ENCODE results near the gene PHYKPL. TPM values are rescaled to one million over a fixed set of nuclear protein-coding genes. Genes with fewer than 3 reads are reported as not detected.

Gene PHYKPL
- total and polyA plus RNA-seq, 2 of the 8 experiments (the other 6 are each of a cell fraction or from before 2014, with no cell fraction given), result 25.1 to 32.1 TPM

DNA sequence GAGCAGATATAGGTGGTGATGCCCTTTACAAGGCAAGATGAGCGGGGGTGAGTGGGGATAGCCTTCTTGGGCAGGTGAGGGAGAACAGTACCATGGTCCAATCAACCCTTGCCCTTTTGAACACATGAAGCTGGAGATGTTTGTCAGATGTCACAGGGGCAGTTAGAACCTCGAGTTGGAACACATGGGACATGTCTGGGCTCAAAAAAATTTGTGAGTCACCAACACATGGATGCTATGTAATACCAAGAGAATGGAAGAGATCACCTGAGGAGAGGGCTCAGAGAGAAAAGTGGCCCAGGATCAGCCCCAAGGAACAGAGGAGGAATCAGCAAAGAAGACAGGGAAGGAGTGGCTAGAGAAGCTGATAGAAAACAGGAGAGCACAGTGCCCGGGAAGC, 4.7 kb downstream of the PHYKPL start:
- Histone ChIP-seq H2BK15ac (ENCODE audit: low read length) (no peak overlapping the region), H3K4me3 (ENCODE audit: extremely low read depth in 1 of 4, insufficient read depth in 2 of 4, low read depth in 3 of 4, low read length in 4 of 4) (no peak overlapping the region), H2AFZ (ENCODE audit: low read length) (no peak overlapping the region), H3K18ac (ENCODE audit: extremely low read depth, low read length) (no peak overlapping the region), H3K9ac (replicated peaks in 1 of 4; ENCODE audit: extremely low read depth in 1 of 4, low read depth in 3 of 4, low read length in 3 of 4) (no peak overlapping the region), H2AK5ac (ENCODE audit: low read depth, low read length) (no peak overlapping the region), H3K4ac (replicated peaks; ENCODE audit: insufficient read length, low read depth, low read length) (no peak overlapping the region), H3K23me2 (ENCODE audit: low read depth, low read length) (peaks cover 3% of the 10 kb centered on the region; the same call in 1 of the 2 replicates), H3K4me1 (replicated peaks in 1 of 4; ENCODE audit: control insufficient read depth in 3 of 4, insufficient read depth in 4 of 4, low read length in 3 of 4) (peaks cover 0 to 25% (median 18%) of the 10 kb centered on the region in 4 experiments; a peak in 6 of 7 replicates), H3K27ac (ENCODE audit: low read depth, low read length) (no peak overlapping the region), H3K56ac (replicated peaks; ENCODE audit: insufficient read length, low read depth, low read length) (no peak overlapping the region), H4K20me1 (replicated peaks in 1 of 2; ENCODE audit: control insufficient read depth in 1 of 2, insufficient read depth in 2 of 2, low read length in 2 of 2) (peaks cover 0 to 17% of the 10 kb centered on the region in 2 experiments), H2BK120ac (replicated peaks; ENCODE audit: low read depth, low read length) (no peak overlapping the region), H3K79me2 (ENCODE audit: control insufficient read depth in 1 of 2, insufficient read depth in 2 of 2, low read length in 2 of 2) (peaks cover 0 to 13% of the 10 kb centered on the region in 2 experiments; a peak in 2 of 4 replicates), H3K23ac (ENCODE audit: insufficient read length) (no peak overlapping the region), H2BK5ac (ENCODE audit: low read depth, low read length) (no peak overlapping the region), H3K27me3 (replicated peaks in 1 of 4; ENCODE audit: control insufficient read depth in 3 of 4, extremely low read depth in 1 of 4, insufficient read depth in 3 of 4, low read length in 3 of 4) (no peaks in the 10 kb centered on the region), H3K36me3 (ENCODE audit: control insufficient read depth in 2 of 4, insufficient read depth in 4 of 4, low read length in 3 of 4) (peaks cover 7 to 35% (median 18%) of the 10 kb centered on the region in 4 experiments; a peak in 6 of 8 replicates), H4K5ac (ENCODE audit: insufficient read length, low read depth, low read length) (no peak overlapping the region), H3K14ac (ENCODE audit: insufficient read length) (no peak overlapping the region), H3K4me2 (ENCODE audit: insufficient read depth in 1 of 2, low read depth in 2 of 2, low read length in 2 of 2) (no peak overlapping the region), H4K8ac (ENCODE audit: extremely low read depth, insufficient read depth, low read length) (no peak overlapping the region), H2BK12ac (ENCODE audit: low read depth, low read length) (no peak overlapping the region), H2BK20ac (ENCODE audit: low read length) (no peak overlapping the region), H4K91ac (replicated peaks; ENCODE audit: insufficient read length, low read length) (no peak overlapping the region), H3K79me1 (ENCODE audit: low read depth, low read length) (peaks cover 11% of the 10 kb centered on the region), H3K9me3 (ENCODE audit: insufficient read depth in 2 of 2, low read depth in 1 of 2, low read length in 1 of 2) (no peaks in the 10 kb centered on the region)
- POLR2A ChIA-PET (ENCODE audit: partially characterized antibody), result interaction anchor here (0.8 to 21.6 kb wide), 5 partner anchors 9 to 48 kb away, joined by 3 to 507 read pairs (median 3); partner anchors contain the start of gene HNRNPAB
- FAIRE-seq (no peak), DNase-seq (ENCODE audit: low read depth in 1 of 2, low spot score in 2 of 2) (no peak)
- 91% methylated on average over 3 of the region's 3 CpGs; no CpG with 5 or more reads in 1 of the 2 experiments for WGBS, 2 experiments (ENCODE audit: extremely low coverage in 1 of 2, insufficient coverage in 1 of 2, insufficient read length in 1 of 2, insufficient replicate concordance in 2 of 2, low coverage in 1 of 2, low lambda C conversion rate in 2 of 2, missing lambda C conversion rate in 1 of 2)
- CTCF ChIA-PET (ENCODE audit: partially characterized antibody), result interaction anchor here (1.3 to 2.2 kb wide), 2 partner anchors 10 to 31 kb away, joined by 4 to 10 read pairs; no protein-coding TSS in a partner anchor
- TF ChIP-seq HDAC6 (IDR thresholded peaks at IDR 0.05; ENCODE audit: low read depth, low read length) (no peak), SRF (IDR thresholded peaks at IDR 0.05; ENCODE audit: low read depth, low read length) (no peak), ATF3 (IDR thresholded peaks at IDR 0.05; ENCODE audit: insufficient read depth, low read depth, low read length) (no peak), CHD1 (IDR thresholded peaks at IDR 0.05; ENCODE audit: low read depth, low read length) (no peak), SIX5 (IDR thresholded peaks at IDR 0.05; ENCODE audit: low read depth, low read length) (no peak), NANOG (IDR thresholded peaks at IDR 0.05; ENCODE audit: insufficient read depth, low read depth, low read length, poor library complexity, severe bottlenecking) (no peak), SP2 (IDR thresholded peaks at IDR 0.05; ENCODE audit: low read length) (no peak), YY1 (IDR thresholded peaks at IDR 0.05; ENCODE audit: low read depth, low read length) (no peak), CHD2 (IDR thresholded peaks at IDR 0.05; ENCODE audit: low read length) (no peak), SP1 (IDR thresholded peaks at IDR 0.05; ENCODE audit: low read depth, low read length) (no peak)
- TF ChIP-seq, protein P1, sequence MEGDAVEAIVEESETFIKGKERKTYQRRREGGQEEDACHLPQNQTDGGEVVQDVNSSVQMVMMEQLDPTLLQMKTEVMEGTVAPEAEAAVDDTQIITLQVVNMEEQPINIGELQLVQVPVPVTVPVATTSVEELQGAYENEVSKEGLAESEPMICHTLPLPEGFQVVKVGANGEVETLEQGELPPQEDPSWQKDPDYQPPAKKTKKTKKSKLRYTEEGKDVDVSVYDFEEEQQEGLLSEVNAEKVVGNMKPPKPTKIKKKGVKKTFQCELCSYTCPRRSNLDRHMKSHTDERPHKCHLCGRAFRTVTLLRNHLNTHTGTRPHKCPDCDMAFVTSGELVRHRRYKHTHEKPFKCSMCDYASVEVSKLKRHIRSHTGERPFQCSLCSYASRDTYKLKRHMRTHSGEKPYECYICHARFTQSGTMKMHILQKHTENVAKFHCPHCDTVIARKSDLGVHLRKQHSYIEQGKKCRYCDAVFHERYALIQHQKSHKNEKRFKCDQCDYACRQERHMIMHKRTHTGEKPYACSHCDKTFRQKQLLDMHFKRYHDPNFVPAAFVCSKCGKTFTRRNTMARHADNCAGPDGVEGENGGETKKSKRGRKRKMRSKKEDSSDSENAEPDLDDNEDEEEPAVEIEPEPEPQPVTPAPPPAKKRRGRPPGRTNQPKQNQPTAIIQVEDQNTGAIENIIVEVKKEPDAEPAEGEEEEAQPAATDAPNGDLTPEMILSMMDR (IDR thresholded peaks at IDR 0.05; ENCODE audit: control extremely low read depth in 1 of 3, insufficient read depth in 1 of 3, low read depth in 1 of 3, low read length in 3 of 3), result no peak
